HG03457 (cell line): ENCODE results near the gene TMEM38A.
"Not testable (repeated sequence)": the region's sequence is repeated elsewhere in the genome, so short reads cannot be mapped to it uniquely, and the experiment has no call there.

ENCODE experiments used
- ATAC-seq: cut with Tn5 transposase; IDR thresholded peaks from one replicate; pipeline ENCODE4 v1.9.1; 2021; ENCODE audit warnings: moderate number of reproducible peaks; ENCODE audit not compliant: unreplicated experiment

The TMEM38A gene

GRCh38 chr19:16673231-16673630, 12.3 kb downstream of the TMEM38A start:
- ATAC-seq: no peak

GRCh38 chr19:16673839-16674238, 12.9 kb downstream of the TMEM38A start:
- ATAC-seq: not testable (repeated sequence)

- no peak for ATAC-seq
Observed at GRCh38 chr19:16676101-16676798, 15.3 kb downstream of the TMEM38A start.

GRCh38 chr19:16677055-16677454, 16.1 kb downstream of the TMEM38A start:
- ATAC-seq: no peak

- ATAC-seq: no peak
Observed at GRCh38 chr19:16678498-16678897, 17.6 kb downstream of the TMEM38A start.

- ATAC-seq: no peak
Observed at GRCh38 chr19:16679811-16680210, 18.9 kb downstream of the TMEM38A start.

- ATAC-seq: no peak
Observed at GRCh38 chr19:16682539-16682938, 21.6 kb downstream of the TMEM38A start.

GRCh38 chr19:16684216-16684615, 23.3 kb downstream of the TMEM38A start:
- no peak for ATAC-seq

GRCh38 chr19:16688084-16688483, 27.1 kb downstream of the TMEM38A start:
- ATAC-seq: no peak

GRCh38 chr19:16698914-16699313, 38.0 kb downstream of the TMEM38A start:
- ATAC-seq: no peak

GRCh38 chr19:16702123-16702522, 41.2 kb downstream of the TMEM38A start:
- no peak for ATAC-seq

GRCh38 chr19:16703677-16704076, 42.7 kb downstream of the TMEM38A start:
- ATAC-seq: no peak

GRCh38 chr19:16710870-16711269, 49.9 kb downstream of the TMEM38A start:
- ATAC-seq: not testable (repeated sequence)

- not testable (repeated sequence) for ATAC-seq
Observed at GRCh38 chr19:16712295-16712694, 51.4 kb downstream of the TMEM38A start.

GRCh38 chr19:16714702-16715287, 53.9 kb downstream of the TMEM38A start:
- ATAC-seq: no peak

GRCh38 chr19:16715611-16716010, 54.7 kb downstream of the TMEM38A start:
- no peak for ATAC-seq

- ATAC-seq: no peak
Observed at GRCh38 chr19:16721051-16721450, 60.1 kb downstream of the TMEM38A start.

- no peak for ATAC-seq
Observed at GRCh38 chr19:16722591-16722990, 61.7 kb downstream of the TMEM38A start.

- ATAC-seq: no peak
Observed at GRCh38 chr19:16726916-16727315, 66.0 kb downstream of the TMEM38A start.

GRCh38 chr19:16735650-16736266, 74.8 kb downstream of the TMEM38A start:
- ATAC-seq: not testable (repeated sequence)

- ATAC-seq: no peak
Observed at GRCh38 chr19:16736709-16737108, 75.8 kb downstream of the TMEM38A start.

- ATAC-seq: no peak
Observed at GRCh38 chr19:16737911-16738310, 77.0 kb downstream of the TMEM38A start.
